ENCODE data around the gene MAN1A1.

DNA sequence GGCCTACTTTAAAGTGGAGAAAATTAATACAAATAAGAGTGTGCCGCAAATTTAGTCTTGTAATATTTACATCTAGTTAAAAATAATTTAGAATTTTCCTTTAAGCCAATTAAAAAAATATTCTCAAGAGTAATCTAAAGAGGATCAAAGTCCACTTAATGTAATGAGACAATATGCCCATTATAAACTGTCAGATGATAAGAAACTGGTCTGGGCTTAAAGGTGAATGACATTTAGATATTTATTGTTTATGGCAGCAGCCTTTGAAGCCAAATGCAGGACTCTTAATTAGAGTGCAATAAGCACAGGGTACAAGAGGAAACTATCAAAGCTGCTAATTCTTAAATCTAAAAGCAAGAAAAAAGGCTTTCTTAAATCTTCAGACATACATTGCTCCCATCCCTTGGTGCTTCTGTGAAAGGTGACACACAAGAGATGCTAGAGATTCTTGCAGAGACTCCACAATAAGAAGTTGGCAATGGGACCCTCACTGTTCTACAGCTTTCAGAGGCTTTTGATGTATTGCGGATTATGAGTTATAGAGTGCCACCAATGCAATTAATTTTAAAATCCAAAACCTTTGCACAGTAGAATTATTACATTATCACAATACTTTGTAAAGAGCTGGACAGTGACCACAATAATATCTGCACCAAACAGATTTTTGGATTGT, 116.1 kb downstream of the MAN1A1 start:
- TF ChIP-seq CTCF (IDR thresholded peaks at IDR 0.05) (no peak), POLR2A (IDR thresholded peaks at IDR 0.05) (no peak)

Data from thyroid gland (tissue), 4 donors.